ENCODE results near the gene BFSP1.

- TF ChIP-seq POLR2AphosphoS5 (IDR thresholded peaks at IDR 0.05; ENCODE audit: low read depth) (no peak), CTCF (conservative IDR thresholded peaks at IDR 0.05; ENCODE audit: low read depth in 2 of 2) (no peak), CREB1 (CRISPR knock-in tag; IDR thresholded peaks at IDR 0.05; ENCODE audit: low read depth) (no peak), EZH2 (IDR thresholded peaks at IDR 0.05; ENCODE audit: low read depth, unreplicated experiment) (no peak), STAT1 (IDR thresholded peaks at IDR 0.05; ENCODE audit: unreplicated experiment) (no peak), EZH2phosphoT487 (IDR thresholded peaks at IDR 0.05; ENCODE audit: unreplicated experiment) (no peak), ZNF114 (CRISPR knock-in tag; IDR thresholded peaks at IDR 0.05) (no peak), JUNB (IDR thresholded peaks at IDR 0.05; ENCODE audit: unreplicated experiment) (no peak), NANOG (IDR thresholded peaks at IDR 0.05; ENCODE audit: borderline replicate concordance) (no peak)
- TF ChIP-seq, protein P1, sequence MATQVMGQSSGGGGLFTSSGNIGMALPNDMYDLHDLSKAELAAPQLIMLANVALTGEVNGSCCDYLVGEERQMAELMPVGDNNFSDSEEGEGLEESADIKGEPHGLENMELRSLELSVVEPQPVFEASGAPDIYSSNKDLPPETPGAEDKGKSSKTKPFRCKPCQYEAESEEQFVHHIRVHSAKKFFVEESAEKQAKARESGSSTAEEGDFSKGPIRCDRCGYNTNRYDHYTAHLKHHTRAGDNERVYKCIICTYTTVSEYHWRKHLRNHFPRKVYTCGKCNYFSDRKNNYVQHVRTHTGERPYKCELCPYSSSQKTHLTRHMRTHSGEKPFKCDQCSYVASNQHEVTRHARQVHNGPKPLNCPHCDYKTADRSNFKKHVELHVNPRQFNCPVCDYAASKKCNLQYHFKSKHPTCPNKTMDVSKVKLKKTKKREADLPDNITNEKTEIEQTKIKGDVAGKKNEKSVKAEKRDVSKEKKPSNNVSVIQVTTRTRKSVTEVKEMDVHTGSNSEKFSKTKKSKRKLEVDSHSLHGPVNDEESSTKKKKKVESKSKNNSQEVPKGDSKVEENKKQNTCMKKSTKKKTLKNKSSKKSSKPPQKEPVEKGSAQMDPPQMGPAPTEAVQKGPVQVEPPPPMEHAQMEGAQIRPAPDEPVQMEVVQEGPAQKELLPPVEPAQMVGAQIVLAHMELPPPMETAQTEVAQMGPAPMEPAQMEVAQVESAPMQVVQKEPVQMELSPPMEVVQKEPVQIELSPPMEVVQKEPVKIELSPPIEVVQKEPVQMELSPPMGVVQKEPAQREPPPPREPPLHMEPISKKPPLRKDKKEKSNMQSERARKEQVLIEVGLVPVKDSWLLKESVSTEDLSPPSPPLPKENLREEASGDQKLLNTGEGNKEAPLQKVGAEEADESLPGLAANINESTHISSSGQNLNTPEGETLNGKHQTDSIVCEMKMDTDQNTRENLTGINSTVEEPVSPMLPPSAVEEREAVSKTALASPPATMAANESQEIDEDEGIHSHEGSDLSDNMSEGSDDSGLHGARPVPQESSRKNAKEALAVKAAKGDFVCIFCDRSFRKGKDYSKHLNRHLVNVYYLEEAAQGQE (IDR thresholded peaks at IDR 0.05; ENCODE audit: unreplicated experiment): no peak
These were observed 42.1 kb downstream of the BFSP1 start for GRCh38 chr20:17488916-17489600.
